T-cell (primary cell): ENCODE measurements around the gene LIN9. TPM values are rescaled to one million over a fixed set of nuclear protein-coding genes. Genes with fewer than 3 reads are reported as not detected.
"Not testable (repeated sequence)": the region's sequence is repeated elsewhere in the genome, so short reads cannot be mapped to it uniquely, and the experiment has no call there.

Source experiments
- ATAC-seq, 4 experiments: fragments of 200-7000 bp in 3 of 4; fragments of 150-1000 bp in 1 of 4; cut with Tn5 transposase; replicated peaks in 1 of 4; 1 replicate in 3 of 4; 2 replicates in 1 of 4; pipeline ENCODE4 v1.10.0; 2021; ENCODE audit warnings: moderate library complexity in 3 of 4, mild to moderate bottlenecking in 2 of 4, moderate number of reproducible peaks in 1 of 4
- CTCF ChIA-PET, 2 donors: fragments of 300-600 bp; sonication (Branson Sonifier 250); formaldehyde crosslinking; loops; one replicate each; lab custom pipeline; 2022; ENCODE audit warnings: antibody characterized with exemption in 2 of 2; lab: Charles Lee
- POLR2A ChIA-PET, 2 donors: fragments of 300-600 bp; sonication (Branson Sonifier 250); formaldehyde crosslinking; loops; one replicate each; lab custom pipeline; 2022; ENCODE audit warnings: antibody characterized with exemption in 2 of 2; lab: Charles Lee
- DNase-seq, 35 experiments: peaks; one replicate each; pipeline versions ENCODE4 v3.0.0 to v3.0.0-alpha.2; 2013 to 2023
- H3K27ac ChIP-seq: one replicate; pipeline ENCODE4 v1.5.1; 2013; ENCODE audit warnings: low read length
- H3K27me3 ChIP-seq, 2 experiments: replicated peaks in 1 of 2; 1 replicate in 1 of 2; 2 replicates in 1 of 2; pipeline versions ENCODE4 v1.6.1 to v1.7.0; 2013; ENCODE audit warnings: low read length in 1 of 2, mixed read lengths in 1 of 2; ENCODE audit not compliant: control insufficient read depth in 2 of 2, insufficient read depth in 2 of 2; ENCODE audit errors: extremely low read depth in 1 of 2
- H3K36me3 ChIP-seq, 2 donors: 1 replicate in 1 of 2; 2 replicates in 1 of 2; pipeline versions ENCODE4 v1.6.1 to v1.7.0; 2013; ENCODE audit warnings: low read length in 1 of 2; ENCODE audit not compliant: control insufficient read depth in 2 of 2, insufficient read depth in 1 of 2; ENCODE audit errors: extremely low read depth in 1 of 2
- H3K4me1 ChIP-seq, 2 experiments: 1 replicate in 1 of 2; 2 replicates in 1 of 2; pipeline versions ENCODE4 v1.6.1 to v1.7.0; 2013; ENCODE audit warnings: low read length in 2 of 2, mixed read lengths in 1 of 2; ENCODE audit not compliant: insufficient read depth in 2 of 2, control insufficient read depth in 1 of 2; ENCODE audit errors: extremely low read depth in 1 of 2
- H3K4me3 ChIP-seq, 2 donors: 1 replicate in 1 of 2; 2 replicates in 1 of 2; pipeline versions ENCODE4 v1.5.1 to v1.7.0; 2013; ENCODE audit warnings: mild to moderate bottlenecking in 2 of 2, low read length in 1 of 2, moderate library complexity in 1 of 2; ENCODE audit not compliant: control insufficient read depth in 1 of 2; ENCODE audit errors: extremely low read depth in 1 of 2
- H3K9me3 ChIP-seq: 2 replicates; pipeline ENCODE4 v1.7.0; 2013
- H3K27ac Mint-ChIP-seq, 2 donors: one replicate each; pipeline ENCODE4 v1.8.0; 2020 to 2021; ENCODE audit warnings: mild to moderate bottlenecking in 2 of 2, mixed read lengths in 2 of 2
- H3K27me3 Mint-ChIP-seq, 2 donors: one replicate each; pipeline ENCODE4 v1.8.0; 2021 to 2022; ENCODE audit warnings: mixed read lengths in 2 of 2
- H3K36me3 Mint-ChIP-seq: one replicate; pipeline ENCODE4 v1.8.0; 2021; ENCODE audit warnings: mixed read lengths
- H3K4me1 Mint-ChIP-seq, 3 donors: one replicate each; pipeline ENCODE4 v1.8.0; 2020 to 2022; ENCODE audit warnings: mixed read lengths in 3 of 3, mild to moderate bottlenecking in 1 of 3
- H3K4me3 Mint-ChIP-seq, 3 donors: one replicate each; pipeline ENCODE4 v1.8.0; 2020 to 2022; ENCODE audit warnings: mild to moderate bottlenecking in 3 of 3, mixed read lengths in 3 of 3, moderate library complexity in 3 of 3
- H3K9me3 Mint-ChIP-seq, 3 donors: one replicate each; pipeline ENCODE4 v1.8.0; 2020 to 2022; ENCODE audit warnings: mixed read lengths in 3 of 3
- WGBS: methylation state at CpG from one replicate; pipeline ENCODE4 v1.1.5; 2013; ENCODE audit warnings: missing lambda C conversion rate; ENCODE audit not compliant: insufficient coverage; 5-methylcytosine and 5-hydroxymethylcytosine counted together
- total RNA-seq, 35 experiments: library from RNA in 6 of 35; stranded (reverse) in 6 of 35; fragments of 120-200 nt in 1 of 35; gene quantifications; one replicate each; pipeline versions ENCODE4 v1.2.1 to v1.2.4 and lab custom pipeline; 2013 to 2026

The LIN9 gene
- total RNA-seq, 5 donors from 2014 or later (not counting 1 experiment from before 2014, with no cell fraction given) = 1.6 to 7.3 (median 5.3) TPM

GRCh38 chr1:226276077-226276682 is 32.8 kb downstream of the LIN9 start:
- no peak overlapping the region for H3K27ac Mint-ChIP-seq
- Histone ChIP-seq H3K27me3 (no peaks in the 10 kb centered on the region), H3K27ac (no peak overlapping the region), H3K36me3 (no peaks in the 10 kb centered on the region), H3K4me3 (no peak overlapping the region), H3K9me3 (no peaks in the 10 kb centered on the region), H3K4me1 (no peaks in the 10 kb centered on the region)
- ATAC-seq (no peak), DNase-seq (no peak)
- ChIA-PET CTCF (no interaction called here), POLR2A (interaction anchor here in 1 of 2 donors (0.6 kb wide), 1 partner anchor 17 kb away, joined by 4 read pairs; no protein-coding TSS in a partner anchor)
- no peaks in the 10 kb centered on the region for H3K9me3 Mint-ChIP-seq
- H3K27me3 Mint-ChIP-seq = no peaks in the 10 kb centered on the region
- no peak overlapping the region for H3K4me3 Mint-ChIP-seq
- peaks cover 16% of the 10 kb centered on the region for H3K36me3 Mint-ChIP-seq
- no CpG with 5 or more reads among the region's 3 CpGs for WGBS
- H3K4me1 Mint-ChIP-seq = peaks cover 0 to 4% (median 0%) of the 10 kb centered on the region in 3 donors

- H3K9me3 Mint-ChIP-seq = no peaks in the 10 kb centered on the region
- WGBS = no CpG with 5 or more reads among the region's 1 CpG
- Histone ChIP-seq H3K4me3 (no peak overlapping the region), H3K36me3 (no peaks in the 10 kb centered on the region), H3K27ac (no peak overlapping the region), H3K27me3 (no peaks in the 10 kb centered on the region), H3K4me1 (no peaks in the 10 kb centered on the region), H3K9me3 (no peaks in the 10 kb centered on the region)
- H3K27ac Mint-ChIP-seq = no peak overlapping the region
- no peaks in the 10 kb centered on the region for H3K4me1 Mint-ChIP-seq
- no peaks in the 10 kb centered on the region for H3K27me3 Mint-ChIP-seq
- H3K36me3 Mint-ChIP-seq = peaks cover 7% of the 10 kb centered on the region
- POLR2A ChIA-PET = no interaction called here
- ATAC-seq (no peak), DNase-seq (no peak)
- H3K4me3 Mint-ChIP-seq = no peak overlapping the region
- CTCF ChIA-PET = no interaction called here
Measured at GRCh38 chr1:226274138-226274537, 34.8 kb downstream of the LIN9 start.

- H3K4me3 ChIP-seq, H3K4me3 Mint-ChIP-seq, H3K9me3 Mint-ChIP-seq, CTCF ChIA-PET, H3K27ac ChIP-seq, H3K27me3 ChIP-seq, H3K4me1 Mint-ChIP-seq, H3K27me3 Mint-ChIP-seq, H3K9me3 ChIP-seq, DNase-seq, H3K4me1 ChIP-seq, ATAC-seq, H3K27ac Mint-ChIP-seq, H3K36me3 ChIP-seq: not testable (repeated sequence)
- 79% methylated on average over 5 of the region's 8 CpGs for WGBS
- POLR2A ChIA-PET = interaction anchor here (0.6 kb wide), 4 partner anchors 10 to 570 kb away, joined by 3 to 6 read pairs (median 4); no protein-coding TSS in a partner anchor
- H3K36me3 Mint-ChIP-seq = peaks cover 13% of the 10 kb centered on the region
Measured at GRCh38 chr1:226272233-226272902, 36.6 kb downstream of the LIN9 start.

GRCh38 chr1:226268421-226269124 is 40.4 kb downstream of the LIN9 start:
- ATAC-seq (no peak), DNase-seq (no peak)
- no peaks in the 10 kb centered on the region for H3K27me3 Mint-ChIP-seq
- no peak overlapping the region for H3K27ac Mint-ChIP-seq
- CTCF ChIA-PET = no interaction called here
- Histone ChIP-seq H3K27me3 (no peaks in the 10 kb centered on the region), H3K9me3 (no peaks in the 10 kb centered on the region), H3K4me3 (no peak overlapping the region), H3K36me3 (peaks cover 0 to 7% of the 10 kb centered on the region in 2 donors), H3K27ac (no peak overlapping the region), H3K4me1 (no peaks in the 10 kb centered on the region)
- POLR2A ChIA-PET = no interaction called here
- no peaks in the 10 kb centered on the region for H3K4me1 Mint-ChIP-seq
- no peak overlapping the region for H3K4me3 Mint-ChIP-seq
- no peaks in the 10 kb centered on the region for H3K9me3 Mint-ChIP-seq
- WGBS = 80% methylated on average over 1 of the region's 3 CpGs
- peaks cover 13% of the 10 kb centered on the region for H3K36me3 Mint-ChIP-seq

- Histone ChIP-seq H3K27ac (no peak overlapping the region), H3K27me3 (no peaks in the 10 kb centered on the region), H3K4me1 (no peaks in the 10 kb centered on the region), H3K4me3 (no peak overlapping the region), H3K9me3 (peaks cover 5% of the 10 kb centered on the region), H3K36me3 (peaks cover 0 to 4% of the 10 kb centered on the region in 2 donors)
- Mint-ChIP-seq H3K9me3 (peaks cover 4 to 17% (median 17%) of the 10 kb centered on the region in 3 donors), H3K4me3 (no peak overlapping the region), H3K27ac (no peak overlapping the region), H3K4me1 (no peaks in the 10 kb centered on the region), H3K27me3 (no peaks in the 10 kb centered on the region), H3K36me3 (peaks cover 41% of the 10 kb centered on the region)
- CTCF ChIA-PET = no interaction called here
- 100% methylated on average over 1 of the region's 1 CpG for WGBS
- no peak for ATAC-seq
- DNase-seq = no peak
- POLR2A ChIA-PET = interaction anchor here in 1 of 2 donors (0.7 kb wide), 1 partner anchor 920 kb away, joined by 3 read pairs; no protein-coding TSS in a partner anchor
Measured at GRCh38 chr1:226261818-226262217, 47.1 kb downstream of the LIN9 start.

GRCh38 chr1:226255380-226255779 is 53.6 kb downstream of the LIN9 start:
- Histone ChIP-seq H3K4me1 (no peaks in the 10 kb centered on the region), H3K9me3 (peaks cover 5% of the 10 kb centered on the region), H3K27ac (no peak overlapping the region), H3K4me3 (no peak overlapping the region), H3K27me3 (no peaks in the 10 kb centered on the region), H3K36me3 (peaks cover 0 to 4% of the 10 kb centered on the region in 2 donors)
- ChIA-PET POLR2A (no interaction called here), CTCF (no interaction called here)
- Mint-ChIP-seq H3K27ac (no peak overlapping the region), H3K36me3 (peaks cover 22% of the 10 kb centered on the region), H3K27me3 (no peaks in the 10 kb centered on the region), H3K9me3 (peaks cover 0 to 11% (median 10%) of the 10 kb centered on the region in 3 donors), H3K4me1 (no peaks in the 10 kb centered on the region), H3K4me3 (no peak overlapping the region)
- no CpG with 5 or more reads among the region's 3 CpGs for WGBS
- DNase-seq (no peak), ATAC-seq (no peak)
